ENCODE measurements around the gene UQCRC2.

GRCh38 chr16:22013486-22013885 lies 60.3 kb downstream of the UQCRC2 start:
- no peak for TF ChIP-seq CTCF (IDR thresholded peaks at IDR 0.05; ENCODE audit: low read depth, low read length, poor library complexity, severe bottlenecking)
- TF ChIP-seq EZH2phosphoT487 (IDR thresholded peaks at IDR 0.05; ENCODE audit: borderline replicate concordance, low read length) = no peak
